Stomach smooth muscle (tissue), 2 donors: ENCODE data around the gene ZNF268.

Experiments used
- H3K27ac ChIP-seq: one replicate; pipeline ENCODE4 v1.7.0; 2013; ENCODE audit warnings: mild to moderate bottlenecking, low read length, inconsistent platforms
- H3K27me3 ChIP-seq, 2 donors: one replicate each; pipeline ENCODE4 v1.7.0; 2013; ENCODE audit warnings: low read length in 2 of 2; ENCODE audit not compliant: insufficient read depth in 2 of 2, control insufficient read depth in 1 of 2
- H3K36me3 ChIP-seq, 2 donors: one replicate each; pipeline ENCODE4 v1.7.0; 2013; ENCODE audit warnings: low read length in 2 of 2; ENCODE audit not compliant: control insufficient read depth in 2 of 2, insufficient read depth in 2 of 2
- H3K4me1 ChIP-seq: one replicate; pipeline ENCODE4 v1.7.0; 2013; ENCODE audit warnings: low read length; ENCODE audit not compliant: control insufficient read depth, insufficient read depth
- H3K4me3 ChIP-seq, 2 donors: one replicate each; pipeline ENCODE4 v1.7.0; 2013; ENCODE audit warnings: low read length in 2 of 2
- H3K9ac ChIP-seq, 2 donors: one replicate each; pipeline ENCODE4 v1.7.0; 2013; ENCODE audit warnings: low read length in 2 of 2, mild to moderate bottlenecking in 1 of 2
- H3K9me3 ChIP-seq, 2 donors: one replicate each; pipeline ENCODE4 v1.7.0; 2013; ENCODE audit warnings: low read length in 2 of 2; ENCODE audit not compliant: control insufficient read depth in 2 of 2
- donor health status: healthy.
- donor health status: Pancreatic carcinoma.

The ZNF268 gene

DNA sequence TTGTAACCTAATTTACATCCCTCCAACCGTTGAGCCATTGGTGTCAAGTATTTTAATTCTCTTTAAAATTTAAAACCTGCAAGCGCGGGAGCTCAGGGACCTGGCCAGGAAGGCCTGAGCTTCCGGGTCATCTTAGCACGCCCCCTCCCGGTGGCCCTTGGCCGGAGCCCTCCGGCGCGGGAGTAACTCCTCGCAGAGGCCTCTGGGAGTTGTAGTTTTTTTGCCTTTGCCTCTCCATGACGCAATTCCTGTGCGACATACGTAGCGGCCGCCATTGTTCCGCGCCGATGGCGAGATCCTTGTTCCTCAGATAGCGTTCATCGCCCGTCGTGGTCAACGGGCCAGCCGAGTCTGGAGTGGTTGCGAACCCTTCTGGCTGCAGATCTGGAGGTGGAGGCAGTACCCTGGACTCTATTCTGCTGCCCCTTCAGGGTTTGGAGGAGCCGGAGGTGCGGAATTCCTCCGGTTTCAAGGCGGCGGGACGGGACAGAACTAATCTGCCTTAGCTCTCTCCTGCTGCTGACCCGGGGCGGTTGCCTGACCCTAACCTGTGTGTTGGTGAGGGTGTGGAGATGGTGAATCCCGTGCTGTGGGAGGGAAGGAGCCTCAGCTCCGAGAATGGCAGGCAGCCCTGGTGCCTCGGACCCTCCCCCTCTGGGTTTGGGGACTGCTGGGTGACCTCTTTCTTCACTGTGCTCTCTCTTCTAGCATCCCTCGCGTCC, at the start of gene ZNF268:
ZNF268 (plus strand) TSS at position 258 of the 722 bp plus-strand sequence. CDS start 503 bp downstream, outside the sequence.
- Histone ChIP-seq H3K27ac (peak within 1 kb of the TSS; percentile 76), H3K4me1 (peaks cover 10% of the 10 kb centered on the region), H3K27me3 (no peaks in the 10 kb centered on the region), H3K36me3 (peaks cover 16 to 23% of the 10 kb centered on the region in 2 donors), H3K9ac (peak within 1 kb of the TSS; percentile 78 to 96), H3K4me3 (peak within 1 kb of the TSS; percentile 96 to 100), H3K9me3 (peaks cover 9 to 20% of the 10 kb centered on the region in 2 donors)

DNA sequence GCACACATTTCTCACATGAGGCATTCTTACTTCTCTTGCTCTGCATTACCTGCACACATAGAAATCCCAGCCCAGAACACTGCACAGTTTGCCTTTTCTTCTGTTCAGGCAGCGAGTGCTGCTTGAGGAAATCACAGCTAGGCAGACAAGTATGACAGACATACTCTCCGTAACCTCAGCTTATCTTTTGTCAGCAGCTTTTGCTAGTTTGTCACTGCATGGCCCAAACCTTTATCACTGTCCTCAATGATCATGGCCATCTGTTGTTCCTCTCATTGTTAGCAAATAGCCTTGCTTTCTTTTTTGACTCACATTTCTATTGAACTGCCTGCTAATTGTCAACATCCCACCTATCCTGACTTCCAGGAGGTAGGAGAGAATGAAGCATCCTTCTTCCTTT, 45.5 kb upstream of the ZNF268 start:
- H3K4me3 ChIP-seq, result peak overlapping the region in 1 of 2 donors; percentile 17
- H3K36me3 ChIP-seq, result peaks cover 41 to 51% of the 10 kb centered on the region in 2 donors
- peaks cover 43 to 51% of the 10 kb centered on the region in 2 donors for H3K9me3 ChIP-seq
- H3K4me1 ChIP-seq, result no peaks in the 10 kb centered on the region
- no peak overlapping the region for H3K27ac ChIP-seq
- no peaks in the 10 kb centered on the region for H3K27me3 ChIP-seq
- no peak overlapping the region for H3K9ac ChIP-seq

DNA sequence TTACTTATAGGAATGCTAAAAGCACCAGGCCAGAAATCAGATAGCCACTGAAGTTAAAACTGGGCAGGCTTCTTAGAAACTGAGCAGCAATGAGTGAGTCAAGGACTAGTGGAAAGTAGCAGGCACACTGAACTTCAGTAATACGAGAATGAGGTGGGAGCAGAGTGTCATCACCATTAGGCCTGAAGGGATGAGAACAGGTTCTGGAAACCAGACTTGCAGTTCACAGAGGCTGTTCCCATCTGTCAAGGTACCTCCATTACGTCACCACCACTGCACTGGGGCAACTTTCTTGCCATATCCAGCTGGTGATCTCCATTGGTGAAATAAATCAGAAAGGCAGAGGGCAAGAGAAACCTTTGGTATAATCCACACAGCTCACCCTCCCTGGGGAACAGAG, 35.3 kb upstream of the ZNF268 start:
- Histone ChIP-seq H3K36me3 (peaks cover 41% of the 10 kb centered on the region in 2 donors), H3K27me3 (no peaks in the 10 kb centered on the region), H3K9ac (no peak overlapping the region), H3K27ac (no peak overlapping the region), H3K4me1 (no peaks in the 10 kb centered on the region), H3K9me3 (peaks cover 30 to 39% of the 10 kb centered on the region in 2 donors), H3K4me3 (peak overlapping the region in 1 of 2 donors; percentile 7)

DNA sequence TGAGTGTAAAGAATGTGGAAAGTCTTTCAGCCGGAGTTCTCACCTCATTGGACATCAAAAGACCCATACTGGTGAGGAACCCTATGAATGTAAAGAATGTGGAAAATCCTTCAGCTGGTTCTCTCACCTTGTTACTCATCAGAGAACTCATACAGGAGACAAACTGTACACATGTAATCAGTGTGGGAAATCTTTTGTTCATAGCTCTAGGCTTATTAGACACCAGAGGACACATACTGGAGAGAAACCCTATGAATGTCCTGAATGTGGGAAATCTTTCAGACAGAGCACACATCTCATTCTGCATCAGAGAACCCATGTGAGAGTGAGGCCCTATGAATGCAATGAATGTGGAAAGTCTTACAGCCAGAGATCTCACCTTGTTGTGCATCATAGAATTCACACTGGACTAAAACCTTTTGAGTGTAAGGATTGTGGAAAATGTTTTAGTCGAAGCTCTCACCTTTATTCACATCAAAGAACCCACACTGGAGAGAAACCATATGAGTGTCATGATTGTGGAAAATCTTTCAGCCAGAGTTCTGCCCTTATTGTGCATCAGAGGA, 25.1 kb upstream of the ZNF268 start:
- Histone ChIP-seq H3K9ac (no peak overlapping the region), H3K27ac (no peak overlapping the region), H3K9me3 (peaks cover 48 to 70% of the 10 kb centered on the region in 2 donors), H3K27me3 (no peaks in the 10 kb centered on the region), H3K36me3 (peaks cover 52 to 58% of the 10 kb centered on the region in 2 donors), H3K4me1 (no peaks in the 10 kb centered on the region), H3K4me3 (peak overlapping the region in 1 of 2 donors; percentile 53)

DNA sequence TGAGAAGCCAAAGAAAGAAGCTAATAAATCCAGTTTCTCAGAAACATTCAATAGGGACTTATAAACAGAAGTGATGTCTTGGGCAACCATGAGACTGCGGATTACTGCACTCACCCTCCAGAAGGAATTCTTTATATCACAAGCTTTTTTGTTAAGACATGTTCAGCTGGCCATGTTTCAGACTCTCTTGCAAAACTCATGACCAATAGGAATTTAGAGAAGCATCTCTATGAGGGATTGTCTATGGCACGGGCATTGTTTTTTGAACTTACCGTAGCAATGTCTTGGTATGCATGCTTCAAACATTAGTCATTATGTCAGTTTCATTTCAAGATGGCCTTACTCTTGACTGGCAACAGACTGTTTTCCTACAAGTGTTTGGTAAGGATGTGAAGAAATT, 15.5 kb upstream of the ZNF268 start:
- no peak overlapping the region for H3K4me3 ChIP-seq
- no peaks in the 10 kb centered on the region for H3K27me3 ChIP-seq
- no peak overlapping the region for H3K9ac ChIP-seq
- peaks cover under 1 to 18% of the 10 kb centered on the region in 2 donors for H3K9me3 ChIP-seq
- no peak overlapping the region for H3K27ac ChIP-seq
- H3K4me1 ChIP-seq, result no peaks in the 10 kb centered on the region
- no peaks in the 10 kb centered on the region for H3K36me3 ChIP-seq

DNA sequence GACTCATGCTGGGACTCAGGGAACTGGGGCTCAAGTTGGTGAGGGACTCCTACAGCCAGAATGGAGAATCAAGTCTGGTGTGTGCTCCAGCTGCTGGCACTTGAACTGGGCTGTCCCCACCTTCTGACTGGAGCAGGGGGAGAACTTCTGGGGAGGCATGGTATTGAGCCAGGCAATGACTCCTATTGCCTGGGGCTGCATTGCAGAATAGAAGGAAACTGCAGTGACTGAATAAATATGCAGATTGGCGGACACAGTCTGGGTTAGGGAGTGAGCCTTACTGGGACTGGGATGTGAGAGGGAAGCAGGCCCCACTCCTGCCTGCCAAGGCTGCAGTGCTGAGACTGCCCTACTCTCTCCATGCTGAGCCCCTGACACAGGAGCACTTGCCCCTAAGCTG, 8.8 kb upstream of the ZNF268 start:
- no peak overlapping the region for H3K27ac ChIP-seq
- H3K9ac ChIP-seq, result no peak overlapping the region
- no peaks in the 10 kb centered on the region for H3K27me3 ChIP-seq
- H3K4me1 ChIP-seq, result no peaks in the 10 kb centered on the region
- peaks cover 6 to 18% of the 10 kb centered on the region in 2 donors for H3K9me3 ChIP-seq
- no peaks in the 10 kb centered on the region for H3K36me3 ChIP-seq
- no peak overlapping the region for H3K4me3 ChIP-seq

DNA sequence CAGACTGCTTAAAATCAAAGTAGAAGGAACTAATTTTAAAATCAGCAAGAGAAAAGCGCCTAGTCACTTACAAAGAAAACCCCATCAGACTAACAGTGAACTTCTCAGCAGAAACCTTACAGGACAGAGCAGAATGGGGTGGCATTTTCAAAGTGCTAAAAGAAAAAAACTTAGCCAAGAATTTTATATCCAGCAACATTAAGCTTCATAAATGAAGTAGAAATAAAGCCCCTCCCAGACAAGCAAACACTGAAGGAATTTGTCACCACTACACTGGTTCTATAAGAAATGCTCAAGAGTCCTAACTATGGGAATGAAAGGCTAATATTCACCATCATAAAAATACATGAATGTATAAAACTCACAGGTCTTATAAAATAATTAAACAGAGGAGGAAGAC, 6.4 kb upstream of the ZNF268 start:
- Histone ChIP-seq H3K27me3 (no peaks in the 10 kb centered on the region), H3K9ac (no peak overlapping the region), H3K27ac (no peak overlapping the region), H3K36me3 (no peaks in the 10 kb centered on the region), H3K9me3 (peaks cover 6 to 15% of the 10 kb centered on the region in 2 donors), H3K4me3 (no peak overlapping the region), H3K4me1 (no peaks in the 10 kb centered on the region)

DNA sequence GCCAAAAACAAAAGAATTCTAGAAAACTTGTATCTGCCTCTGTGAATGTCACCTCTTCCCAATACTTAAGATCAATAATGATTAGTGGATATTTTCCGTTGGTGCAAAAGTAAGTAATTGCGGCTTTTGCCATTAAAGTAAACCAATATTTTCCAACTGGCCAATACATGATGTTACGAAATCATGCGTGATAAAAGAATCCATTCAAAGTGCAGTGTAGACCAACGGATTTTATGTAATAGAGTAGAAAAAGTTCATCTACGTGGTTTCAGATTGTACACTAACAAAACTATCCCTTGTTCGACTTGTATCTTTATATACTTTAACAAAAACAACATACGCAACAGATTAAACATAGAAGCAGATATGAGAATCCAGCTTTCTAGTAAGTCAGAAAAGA, 626 bp upstream of the ZNF268 start:
- H3K27ac ChIP-seq, result no peak overlapping the region
- H3K9me3 ChIP-seq, result peaks cover 6 to 14% of the 10 kb centered on the region in 2 donors
- H3K9ac ChIP-seq, result no peak overlapping the region
- peak overlapping the region in 1 of 2 donors; percentile 100 for H3K4me3 ChIP-seq
- peaks cover 14 to 17% of the 10 kb centered on the region in 2 donors for H3K36me3 ChIP-seq
- peaks cover 10% of the 10 kb centered on the region for H3K4me1 ChIP-seq
- no peaks in the 10 kb centered on the region for H3K27me3 ChIP-seq

DNA sequence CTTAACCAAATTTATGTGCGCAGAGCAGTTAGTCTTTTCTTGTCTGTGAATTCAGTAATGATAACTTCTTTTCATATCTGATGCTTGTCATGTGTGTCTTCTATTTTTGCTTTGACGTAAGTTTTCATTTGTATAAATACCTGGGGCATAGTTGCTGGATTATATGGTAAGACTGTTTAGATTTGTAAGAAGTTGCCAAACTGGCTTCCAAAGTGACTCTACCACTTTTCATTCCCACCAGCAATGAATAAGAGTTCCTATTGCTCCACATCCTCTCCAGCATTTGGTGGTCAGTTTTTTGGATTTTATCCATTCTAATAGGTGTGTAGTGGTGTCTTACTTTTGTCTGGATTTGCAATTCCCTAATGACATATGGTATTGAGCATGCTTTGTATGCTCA, 8.9 kb downstream of the ZNF268 start:
- H3K9me3 ChIP-seq, result peaks cover 37 to 59% of the 10 kb centered on the region in 2 donors
- no peak overlapping the region for H3K9ac ChIP-seq
- H3K36me3 ChIP-seq, result peaks cover 77 to 81% of the 10 kb centered on the region in 2 donors
- no peak overlapping the region for H3K4me3 ChIP-seq
- H3K27me3 ChIP-seq, result no peaks in the 10 kb centered on the region
- H3K27ac ChIP-seq, result no peak overlapping the region
- H3K4me1 ChIP-seq, result peaks cover 2% of the 10 kb centered on the region

DNA sequence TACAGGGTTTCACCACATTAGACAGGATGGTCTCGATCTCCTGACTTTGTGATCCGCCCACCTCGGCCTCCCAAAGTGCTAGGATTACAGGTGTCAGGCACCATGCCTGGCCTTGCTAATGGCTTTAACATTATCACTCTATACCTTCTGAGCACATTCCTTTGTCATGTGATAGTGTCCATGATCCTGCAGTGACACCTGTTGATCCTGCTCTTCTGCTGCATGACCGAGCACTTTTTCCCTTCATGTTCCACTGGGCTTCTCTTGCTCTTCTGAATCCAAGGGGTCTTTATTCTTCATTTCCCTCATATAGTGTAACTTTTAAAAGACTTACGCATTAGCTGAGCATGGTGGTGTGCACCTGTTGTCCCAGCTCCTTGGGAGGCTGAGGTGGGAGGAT, 11.6 kb downstream of the ZNF268 start:
- Histone ChIP-seq H3K4me3 (no peak overlapping the region), H3K36me3 (peaks cover 69 to 72% of the 10 kb centered on the region in 2 donors), H3K27me3 (no peaks in the 10 kb centered on the region), H3K27ac (no peak overlapping the region), H3K4me1 (no peaks in the 10 kb centered on the region), H3K9ac (no peak overlapping the region), H3K9me3 (peaks cover 38 to 52% of the 10 kb centered on the region in 2 donors)

DNA sequence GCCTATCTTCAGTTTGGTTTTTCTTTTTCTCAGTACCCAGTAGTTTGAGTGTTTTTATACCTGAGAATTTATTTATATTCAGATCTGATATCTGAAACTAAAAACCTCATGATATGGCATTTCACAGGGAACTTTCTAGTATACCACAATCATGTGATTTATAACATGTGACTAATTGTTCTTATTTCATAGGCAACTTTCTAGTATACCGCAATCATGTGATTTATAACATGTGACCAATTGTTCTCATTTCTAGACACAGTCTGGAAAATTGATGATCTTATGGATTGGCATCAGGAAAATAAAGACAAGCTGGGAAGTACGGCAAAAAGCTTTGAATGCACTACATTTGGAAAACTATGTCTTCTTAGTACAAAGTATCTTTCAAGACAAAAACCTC, 20.6 kb downstream of the ZNF268 start:
- peaks cover 30 to 39% of the 10 kb centered on the region in 2 donors for H3K36me3 ChIP-seq

More for the DNA sequence above, 20.6 kb downstream of the ZNF268 start:
- H3K9ac ChIP-seq, result no peak overlapping the region
- H3K9me3 ChIP-seq, result peaks cover 54 to 61% of the 10 kb centered on the region in 2 donors
- H3K27me3 ChIP-seq, result no peaks in the 10 kb centered on the region
- H3K4me1 ChIP-seq, result no peaks in the 10 kb centered on the region
- H3K27ac ChIP-seq, result no peak overlapping the region
- H3K4me3 ChIP-seq, result peak overlapping the region in 1 of 2 donors; percentile 56
